GM12878 (cell line): Measurements from ENCODE around the gene HMCN2. TPM values are rescaled to one million over a fixed set of nuclear protein-coding genes. Genes with fewer than 3 reads are reported as not detected.

ENCODE experiments used
- ATAC-seq: fragments of 200-7000 bp; cut with Tn5 transposase; 3 replicates; pipeline ENCODE4 v1.9.1; 2020; ENCODE audit warnings: mild to moderate bottlenecking, moderate library complexity
- BruUV-seq: library from RNA; stranded (reverse); fragments of 400-500 nt; replicated peaks from 2 replicates; lab custom pipeline; 2021; lab: Mats Ljungman, UMichigan
- CTCF ChIA-PET: fragments of 300-600 bp; sonication (Branson Sonifier 250); formaldehyde crosslinking; extraction: SDS; loops from one replicate; lab custom pipeline; 2021; ENCODE audit warnings: inconsistent platforms; lab: Yijun Ruan, JAX
- POLR2A ChIA-PET: fragments of 350-600 bp; formaldehyde crosslinking; extraction: SDS; loops from one replicate; lab custom pipeline; 2021; ENCODE audit warnings: inconsistent platforms; lab: Charles Lee
- RAD21 ChIA-PET: fragments of 300-600 bp; sonication (Branson Sonifier 250); formaldehyde crosslinking; loops from one replicate; lab custom pipeline; 2023; ENCODE audit warnings: antibody characterized with exemption; ENCODE audit not compliant: unreplicated experiment; lab: Charles Lee
- SMC1A ChIA-PET: fragments of 300-600 bp; sonication (Branson Sonifier 250); formaldehyde crosslinking; loops from one replicate; lab custom pipeline; 2023; ENCODE audit not compliant: unreplicated experiment, uncharacterized antibody; lab: Charles Lee
- DNase-seq: peaks from one replicate; pipeline ENCODE4 v3.0.0-alpha.2; 2011; ENCODE audit warnings: low read depth, low spot score
- FAIRE-seq: peaks from 3 replicates; lab custom pipeline; 2011; peaks lifted over from hg19 to GRCh38; lab: Jason Lieb, UNC
- H2AFZ ChIP-seq: 2 replicates; pipeline ENCODE4 v1.6.0; 2011; ENCODE audit warnings: low read depth, low read length, control low read depth; ENCODE audit not compliant: control insufficient read depth
- H3K27ac ChIP-seq: 2 replicates; pipeline ENCODE4 v1.5.1; 2011; ENCODE audit warnings: control low read depth; ENCODE audit not compliant: control insufficient read depth, insufficient read depth
- H3K27me3 ChIP-seq, 2 experiments: replicated peaks in 1 of 2; 2 replicates each; pipeline versions ENCODE4 v1.6.0 to v1.6.1; 2011; ENCODE audit warnings: low read length in 1 of 2; ENCODE audit not compliant: control insufficient read depth in 2 of 2, insufficient read depth in 2 of 2
- H3K36me3 ChIP-seq, 2 experiments: 2 replicates each; pipeline ENCODE4 v1.5.1; 2011; ENCODE audit warnings: low read length in 1 of 2; ENCODE audit not compliant: control insufficient read depth in 2 of 2, insufficient read depth in 2 of 2
- H3K4me1 ChIP-seq: 2 replicates; pipeline ENCODE4 v1.6.1; 2011; ENCODE audit warnings: mild to moderate bottlenecking, low read length, moderate library complexity, mixed read lengths; ENCODE audit not compliant: control insufficient read depth, insufficient read depth
- H3K4me2 ChIP-seq: 2 replicates; pipeline ENCODE4 v1.6.0; 2011; ENCODE audit warnings: control low read depth; ENCODE audit not compliant: control insufficient read depth, insufficient read depth
- H3K4me3 ChIP-seq: fragments of 200-600 bp; sonication (generic); 2 replicates; pipeline ENCODE4 v1.5.1; 2016
- H3K79me2 ChIP-seq: 2 replicates; pipeline ENCODE4 v1.6.0; 2011; ENCODE audit warnings: low read length; ENCODE audit not compliant: control insufficient read depth, insufficient read depth
- H3K9ac ChIP-seq: 2 replicates; pipeline ENCODE4 v1.8.0; 2011; ENCODE audit warnings: low read length, control low read depth, mixed read lengths; ENCODE audit not compliant: control insufficient read depth, insufficient read depth
- H3K9me3 ChIP-seq: replicated peaks from 3 replicates; pipeline ENCODE4 v1.5.1; 2011; ENCODE audit warnings: mild to moderate bottlenecking, low read length; ENCODE audit not compliant: control insufficient read depth, insufficient read depth
- H4K20me1 ChIP-seq: 2 replicates; pipeline ENCODE4 v1.6.0; 2011; ENCODE audit not compliant: control insufficient read depth, insufficient read depth
- CTCF ChIP-seq, 3 experiments: IDR thresholded peaks in 2 of 3; conservative IDR thresholded peaks in 1 of 3; 2 replicates each; pipeline ENCODE4 v1.5.1; 2011; ENCODE audit warnings: low read depth in 3 of 3, low read length in 3 of 3, mild to moderate bottlenecking in 3 of 3, control low read depth in 2 of 3, moderate library complexity in 2 of 3, inconsistent platforms in 1 of 3, mixed read lengths in 1 of 3; ENCODE audit not compliant: control insufficient read depth in 2 of 3, insufficient read depth in 1 of 3; ENCODE audit errors: extremely low read depth in 1 of 3
- GATAD2B ChIP-seq: fragments of 450-650 bp; conservative IDR thresholded peaks from 2 replicates; pipeline ENCODE4 v1.6.1; 2017; ENCODE audit warnings: low read depth, mild to moderate bottlenecking, moderate library complexity
- HDAC6 ChIP-seq: fragments of 200-600 bp; sonication (generic); IDR thresholded peaks from one replicate; pipeline ENCODE4 v1.8.0; 2017; ENCODE audit warnings: antibody characterized with exemption; ENCODE audit not compliant: unreplicated experiment
- MEF2A ChIP-seq: IDR thresholded peaks from 2 replicates; pipeline ENCODE4 v1.6.1; 2011; ENCODE audit warnings: low read depth, mild to moderate bottlenecking, low read length, moderate library complexity; ENCODE audit not compliant: insufficient read depth
- RUNX3 ChIP-seq: IDR thresholded peaks from 2 replicates; pipeline ENCODE4 v1.6.1; 2012; ENCODE audit warnings: low read length, inconsistent platforms
- SREBF2 ChIP-seq: IDR thresholded peaks from 2 replicates; pipeline ENCODE4 v1.6.1; 2012; ENCODE audit warnings: mild to moderate bottlenecking, low read length
- STAT3 ChIP-seq: IDR thresholded peaks from 2 replicates; pipeline ENCODE4 v1.6.1; 2011; ENCODE audit warnings: low read depth, low read length, improper control_type of control experiment
- ZNF207 ChIP-seq: fragments of 450-650 bp; IDR thresholded peaks from 2 replicates; pipeline ENCODE4 v1.6.1; 2014; ENCODE audit warnings: antibody characterized with exemption, mild to moderate bottlenecking, borderline replicate concordance
- WGBS: methylation state at CpG from one replicate; pipeline ENCODE4 v1.1.6; 2016; ENCODE audit warnings: low lambda C conversion rate; ENCODE audit not compliant: insufficient replicate concordance, insufficient coverage; ENCODE audit errors: missing lambda C conversion rate; 5-methylcytosine and 5-hydroxymethylcytosine counted together
- in situ Hi-C: fragments of 300-500 bp; cut with MboI; formaldehyde crosslinking; loops from 9 replicates; pipeline ENCODE4 v1.14.3; 2018; ENCODE audit warnings: mixed read lengths
- intact Hi-C: fragments of 100-400 bp; cut with micrococcal nuclease; formaldehyde crosslinking; loops from one replicate; pipeline ENCODE4 v1.14.2; 2022; ENCODE audit not compliant: unreplicated experiment
- polyA plus RNA-seq, 11 experiments: library from polyadenylated mRNA; depleted of rRNA in 4 of 11; unstranded in 6 of 11; stranded (reverse) in 5 of 11; fragments of >200 nt; fragmentation: Nextera tagmentation in 4 of 11; fragmentation: Illumina TruSeq in 1 of 11; extraction: Ambion mirVana in 4 of 11; extraction: Trizol in 1 of 11; gene quantifications; 1 replicate in 1 of 11; 2 replicates in 10 of 11; pipeline versions ENCODE4 v1.2.1 to v1.2.3, GENCODE V29; 2011 to 2016; ENCODE audit warnings: inconsistent platforms in 2 of 11, missing spikeins in 2 of 11, low read depth in 1 of 11
- total RNA-seq, 4 experiments: library from RNA; depleted of rRNA in 3 of 4; stranded (reverse); fragments of >200 nt in 3 of 4; fragmentation: Illumina TruSeq in 1 of 4; extraction: Trizol in 1 of 4; gene quantifications; 2 replicates each; pipeline versions ENCODE4 v1.2.1 to v1.2.3, GENCODE V29; 2013 to 2021
- TF ChIP-seq, protein P1 (sequence below): IDR thresholded peaks from 2 replicates; pipeline ENCODE4 v1.6.1; 2012; ENCODE audit warnings: low read depth, low read length, improper control_type of control experiment
- TF ChIP-seq, protein P2 (sequence below): fragments of 450-650 bp; IDR thresholded peaks from 2 replicates; pipeline ENCODE4 v1.6.1; 2016; ENCODE audit warnings: mild to moderate bottlenecking
- TF ChIP-seq, protein P3 (sequence below): IDR thresholded peaks from 2 replicates; pipeline ENCODE4 v1.6.1; 2012; ENCODE audit warnings: low read length, inconsistent platforms

HMCN2 gene
- total and polyA plus RNA-seq, 10 of the 15 experiments (the other 5 are each of a cell fraction or from before 2014, with no cell fraction given) = 0.04 TPM; not detected in 9

DNA sequence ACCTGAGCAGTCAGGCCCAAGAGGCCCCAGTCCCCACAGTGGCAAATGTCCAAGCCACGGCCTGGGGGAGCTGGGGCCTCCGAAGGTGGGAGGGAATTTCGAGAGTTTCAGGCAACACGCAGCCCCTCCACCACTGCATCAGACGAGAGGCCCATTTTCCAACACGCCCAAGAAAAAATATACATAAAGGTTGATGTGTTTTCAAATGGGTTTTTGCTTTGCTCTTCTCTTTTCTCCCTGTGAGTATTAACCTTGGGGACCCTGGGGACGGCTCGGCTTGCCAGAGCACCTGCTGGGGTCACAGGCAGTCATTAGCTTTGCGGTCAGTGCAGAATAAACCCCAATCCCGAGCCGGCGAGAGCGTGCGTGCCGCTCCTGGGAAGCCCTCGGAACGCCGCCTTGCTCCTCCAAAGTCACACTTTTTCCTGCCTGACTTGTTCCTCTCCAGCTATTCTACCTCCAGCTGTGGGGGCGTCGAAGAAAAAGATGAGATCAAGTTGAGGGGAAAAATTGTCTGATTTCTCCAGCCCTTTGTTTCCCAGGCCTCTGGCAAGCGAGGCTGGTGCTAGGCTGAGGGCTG, 210.7 kb downstream of the HMCN2 start:
- POLR2A ChIA-PET = no interaction called here
- TF ChIP-seq RUNX3 (no peak), MEF2A (no peak), CTCF (IDR thresholded peaks at IDR 0.05 in 2 of 3, conservative IDR thresholded peaks at IDR 0.05 in 1 of 3; ENCODE audit: control insufficient read depth in 2 of 3, extremely low read depth in 1 of 3, insufficient read depth in 1 of 3, low read depth in 3 of 3, low read length in 3 of 3) (no peak), SREBF2 (no peak), STAT3 (no peak), HDAC6 (no peak), GATAD2B (no peak), ZNF207 (no peak)
- TF ChIP-seq, protein P1, sequence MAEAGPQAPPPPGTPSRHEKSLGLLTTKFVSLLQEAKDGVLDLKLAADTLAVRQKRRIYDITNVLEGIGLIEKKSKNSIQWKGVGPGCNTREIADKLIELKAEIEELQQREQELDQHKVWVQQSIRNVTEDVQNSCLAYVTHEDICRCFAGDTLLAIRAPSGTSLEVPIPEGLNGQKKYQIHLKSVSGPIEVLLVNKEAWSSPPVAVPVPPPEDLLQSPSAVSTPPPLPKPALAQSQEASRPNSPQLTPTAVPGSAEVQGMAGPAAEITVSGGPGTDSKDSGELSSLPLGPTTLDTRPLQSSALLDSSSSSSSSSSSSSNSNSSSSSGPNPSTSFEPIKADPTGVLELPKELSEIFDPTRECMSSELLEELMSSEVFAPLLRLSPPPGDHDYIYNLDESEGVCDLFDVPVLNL = no peak
- TF ChIP-seq, protein P2, sequence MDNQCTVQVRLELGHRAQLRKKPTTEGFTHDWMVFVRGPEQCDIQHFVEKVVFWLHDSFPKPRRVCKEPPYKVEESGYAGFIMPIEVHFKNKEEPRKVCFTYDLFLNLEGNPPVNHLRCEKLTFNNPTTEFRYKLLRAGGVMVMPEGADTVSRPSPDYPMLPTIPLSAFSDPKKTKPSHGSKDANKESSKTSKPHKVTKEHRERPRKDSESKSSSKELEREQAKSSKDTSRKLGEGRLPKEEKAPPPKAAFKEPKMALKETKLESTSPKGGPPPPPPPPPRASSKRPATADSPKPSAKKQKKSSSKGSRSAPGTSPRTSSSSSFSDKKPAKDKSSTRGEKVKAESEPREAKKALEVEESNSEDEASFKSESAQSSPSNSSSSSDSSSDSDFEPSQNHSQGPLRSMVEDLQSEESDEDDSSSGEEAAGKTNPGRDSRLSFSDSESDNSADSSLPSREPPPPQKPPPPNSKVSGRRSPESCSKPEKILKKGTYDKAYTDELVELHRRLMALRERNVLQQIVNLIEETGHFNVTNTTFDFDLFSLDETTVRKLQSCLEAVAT = no peak
- TF ChIP-seq, protein P3, sequence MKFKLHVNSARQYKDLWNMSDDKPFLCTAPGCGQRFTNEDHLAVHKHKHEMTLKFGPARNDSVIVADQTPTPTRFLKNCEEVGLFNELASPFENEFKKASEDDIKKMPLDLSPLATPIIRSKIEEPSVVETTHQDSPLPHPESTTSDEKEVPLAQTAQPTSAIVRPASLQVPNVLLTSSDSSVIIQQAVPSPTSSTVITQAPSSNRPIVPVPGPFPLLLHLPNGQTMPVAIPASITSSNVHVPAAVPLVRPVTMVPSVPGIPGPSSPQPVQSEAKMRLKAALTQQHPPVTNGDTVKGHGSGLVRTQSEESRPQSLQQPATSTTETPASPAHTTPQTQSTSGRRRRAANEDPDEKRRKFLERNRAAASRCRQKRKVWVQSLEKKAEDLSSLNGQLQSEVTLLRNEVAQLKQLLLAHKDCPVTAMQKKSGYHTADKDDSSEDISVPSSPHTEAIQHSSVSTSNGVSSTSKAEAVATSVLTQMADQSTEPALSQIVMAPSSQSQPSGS = no peak

More for the DNA sequence above, 210.7 kb downstream of the HMCN2 start:
- Histone ChIP-seq H3K9me3 (no peaks in the 10 kb centered on the region), H3K9ac (no peak overlapping the region), H3K79me2 (no peaks in the 10 kb centered on the region), H3K4me3 (no peak overlapping the region), H4K20me1 (no peaks in the 10 kb centered on the region), H2AFZ (no peak overlapping the region), H3K4me2 (no peak overlapping the region), H3K36me3 (no peaks in the 10 kb centered on the region), H3K27me3 (peaks cover 0 to 5% of the 10 kb centered on the region in 2 experiments; a peak in 3 of 4 replicates), H3K4me1 (no peaks in the 10 kb centered on the region), H3K27ac (no peak overlapping the region)
- ChIA-PET RAD21 (no interaction called here), SMC1A (interaction anchor here (1.5 kb wide), 1 partner anchor 15 kb away, joined by 3 read pairs; no protein-coding TSS in a partner anchor), CTCF (interaction anchor here (0.8 kb wide), 1 partner anchor 206 kb away, joined by 3 read pairs; no protein-coding TSS in a partner anchor)
- DNase-seq (no peak), FAIRE-seq (no peak), ATAC-seq (no peak)
- BruUV-seq = no TSS peak
- 20% methylated on average over 14 of the region's 21 CpGs for WGBS
- in situ Hi-C loops = no loop called here
- intact Hi-C loops = no loop called here
